Activated naive CD8-positive, alpha-beta T cell treated with anti-CD3 and anti-CD28 coated beads for 36 hours (primary cell): ENCODE data around the gene HES4. TPM values are rescaled to one million over a fixed set of nuclear protein-coding genes. Genes with fewer than 3 reads are reported as not detected.
"Not testable (repeated sequence)": the region's sequence is repeated elsewhere in the genome, so short reads cannot be mapped to it uniquely, and the experiment has no call there.

Source experiments
- DNase-seq: peaks from one replicate; pipeline ENCODE4 v3.0.0; 2021
- H3K27ac Mint-ChIP-seq: one replicate; pipeline ENCODE4 v1.8.0; 2022; ENCODE audit warnings: mild to moderate bottlenecking, moderate library complexity, mixed read lengths
- H3K27me3 Mint-ChIP-seq: one replicate; pipeline ENCODE4 v1.8.0; 2022; ENCODE audit warnings: mild to moderate bottlenecking, mixed read lengths
- H3K36me3 Mint-ChIP-seq: one replicate; pipeline ENCODE4 v1.8.0; 2021; ENCODE audit warnings: mild to moderate bottlenecking, mixed read lengths
- H3K4me1 Mint-ChIP-seq: one replicate; pipeline ENCODE4 v1.8.0; 2021; ENCODE audit warnings: mixed read lengths
- H3K4me3 Mint-ChIP-seq: one replicate; pipeline ENCODE4 v1.8.0; 2022; ENCODE audit warnings: mild to moderate bottlenecking, moderate library complexity, mixed read lengths
- H3K9me3 Mint-ChIP-seq: one replicate; pipeline ENCODE4 v1.8.0; 2022; ENCODE audit warnings: mixed read lengths
- total RNA-seq, 2 experiments: library from RNA; stranded (reverse); gene quantifications; one replicate each; pipeline ENCODE4 v1.2.3, GENCODE V29; 2021

HES4 gene
- total RNA-seq, 2 experiments from 2014 or later: 0.93 to 1.1 TPM

- peak; percentile 60 for DNase-seq
Measured at GRCh38 chr1:983798-984475, 16.0 kb downstream of the HES4 start.

GRCh38 chr1:982765-983436, 17.0 kb downstream of the HES4 start:
- no peak overlapping the region for H3K27ac Mint-ChIP-seq

More at GRCh38 chr1:983798-984475, 16.0 kb downstream of the HES4 start:
- Mint-ChIP-seq H3K4me3 (no peak overlapping the region), H3K36me3 (no peaks in the 10 kb centered on the region), H3K27ac (no peak overlapping the region), H3K4me1 (no peaks in the 10 kb centered on the region), H3K9me3 (no peaks in the 10 kb centered on the region), H3K27me3 (peaks cover 38% of the 10 kb centered on the region)

GRCh38 chr1:981955-982558, 17.8 kb downstream of the HES4 start, which contains the start of gene PERM1:
TSS of gene PERM1 (minus strand) at chr1:982093. CDS start at chr1:981029, 1,064 bp downstream.
- DNase-seq: no peak
- H3K27ac Mint-ChIP-seq: no peak within 1 kb of the TSS
- H3K9me3 Mint-ChIP-seq: no peaks in the 10 kb centered on the region
- H3K36me3 Mint-ChIP-seq: no peaks in the 10 kb centered on the region
- H3K4me1 Mint-ChIP-seq: no peaks in the 10 kb centered on the region
- no peak within 1 kb of the TSS for H3K4me3 Mint-ChIP-seq
- peaks cover 27% of the 10 kb centered on the region for H3K27me3 Mint-ChIP-seq

More at GRCh38 chr1:982765-983436, 17.0 kb downstream of the HES4 start:
- Mint-ChIP-seq H3K9me3 (no peaks in the 10 kb centered on the region), H3K4me1 (no peaks in the 10 kb centered on the region), H3K4me3 (no peak overlapping the region), H3K27me3 (peaks cover 33% of the 10 kb centered on the region), H3K36me3 (no peaks in the 10 kb centered on the region)
- no peak for DNase-seq

GRCh38 chr1:981491-981954, 18.4 kb downstream of the HES4 start:
- H3K9me3 Mint-ChIP-seq: no peaks in the 10 kb centered on the region
- H3K4me3 Mint-ChIP-seq: no peak overlapping the region
- no peak for DNase-seq
- no peak overlapping the region for H3K27ac Mint-ChIP-seq
- no peaks in the 10 kb centered on the region for H3K4me1 Mint-ChIP-seq
- H3K36me3 Mint-ChIP-seq: no peaks in the 10 kb centered on the region
- H3K27me3 Mint-ChIP-seq: peaks cover 27% of the 10 kb centered on the region

- H3K27ac Mint-ChIP-seq: no peak overlapping the region
- peaks cover 24% of the 10 kb centered on the region for H3K27me3 Mint-ChIP-seq
Measured at GRCh38 chr1:980602-981395, 19.1 kb downstream of the HES4 start.

GRCh38 chr1:980137-980571, 19.7 kb downstream of the HES4 start:
- no peak overlapping the region for H3K4me3 Mint-ChIP-seq
- H3K27ac Mint-ChIP-seq: no peak overlapping the region
- H3K9me3 Mint-ChIP-seq: no peaks in the 10 kb centered on the region
- no peak for DNase-seq
- peaks cover 23% of the 10 kb centered on the region for H3K27me3 Mint-ChIP-seq
- H3K4me1 Mint-ChIP-seq: no peaks in the 10 kb centered on the region
- no peaks in the 10 kb centered on the region for H3K36me3 Mint-ChIP-seq

More at GRCh38 chr1:980602-981395, 19.1 kb downstream of the HES4 start:
- Mint-ChIP-seq H3K36me3 (no peaks in the 10 kb centered on the region), H3K4me1 (no peaks in the 10 kb centered on the region), H3K9me3 (no peaks in the 10 kb centered on the region), H3K4me3 (no peak overlapping the region)
- no peak for DNase-seq

- Mint-ChIP-seq H3K36me3 (no peaks in the 10 kb centered on the region), H3K27ac (no peak overlapping the region), H3K4me3 (no peak overlapping the region), H3K9me3 (no peaks in the 10 kb centered on the region), H3K4me1 (no peaks in the 10 kb centered on the region), H3K27me3 (peaks cover 23% of the 10 kb centered on the region)
- DNase-seq: no peak
Measured at GRCh38 chr1:979744-980072, 20.2 kb downstream of the HES4 start.

GRCh38 chr1:978835-979743, 20.8 kb downstream of the HES4 start:
- Mint-ChIP-seq H3K27me3 (peaks cover 27% of the 10 kb centered on the region), H3K4me3 (no peak overlapping the region), H3K36me3 (no peaks in the 10 kb centered on the region), H3K4me1 (no peaks in the 10 kb centered on the region), H3K27ac (no peak overlapping the region), H3K9me3 (no peaks in the 10 kb centered on the region)
- no peak for DNase-seq

GRCh38 chr1:978069-978834, 21.6 kb downstream of the HES4 start:
- Mint-ChIP-seq H3K4me1 (no peaks in the 10 kb centered on the region), H3K27ac (no peak overlapping the region), H3K27me3 (peaks cover 30% of the 10 kb centered on the region), H3K9me3 (no peaks in the 10 kb centered on the region), H3K36me3 (no peaks in the 10 kb centered on the region), H3K4me3 (no peak overlapping the region)
- DNase-seq: no peak

- H3K4me3 Mint-ChIP-seq, H3K36me3 Mint-ChIP-seq, DNase-seq, H3K27ac Mint-ChIP-seq, H3K4me1 Mint-ChIP-seq, H3K9me3 Mint-ChIP-seq: not testable (repeated sequence)
- peaks cover 31% of the 10 kb centered on the region for H3K27me3 Mint-ChIP-seq
Measured at GRCh38 chr1:976791-977190, 23.1 kb downstream of the HES4 start.

GRCh38 chr1:975896-976683, 23.8 kb downstream of the HES4 start:
- Mint-ChIP-seq H3K27ac (no peak overlapping the region), H3K36me3 (no peaks in the 10 kb centered on the region), H3K9me3 (no peaks in the 10 kb centered on the region), H3K4me3 (no peak overlapping the region), H3K4me1 (no peaks in the 10 kb centered on the region), H3K27me3 (peaks cover 35% of the 10 kb centered on the region)
- peak; percentile 53 for DNase-seq

GRCh38 chr1:975365-975764, 24.5 kb downstream of the HES4 start:
- H3K9me3 Mint-ChIP-seq: no peaks in the 10 kb centered on the region
- peaks cover 35% of the 10 kb centered on the region for H3K27me3 Mint-ChIP-seq
- no peaks in the 10 kb centered on the region for H3K36me3 Mint-ChIP-seq
- no peaks in the 10 kb centered on the region for H3K4me1 Mint-ChIP-seq
- DNase-seq: no peak
- no peak overlapping the region for H3K4me3 Mint-ChIP-seq
- H3K27ac Mint-ChIP-seq: no peak overlapping the region
